HepG2 (cell line): ENCODE results near the gene SLC23A2. TPM values are rescaled to one million over a fixed set of nuclear protein-coding genes. Genes with fewer than 3 reads are reported as not detected.

ENCODE experiments used
- ATAC-seq: fragments of 200-7000 bp; cut with Tn5 transposase; 3 replicates; pipeline ENCODE4 v1.9.1; 2020; ENCODE audit warnings: mild to moderate bottlenecking, moderate library complexity
- BruUV-seq: library from RNA; stranded (reverse); fragments of 400-500 nt; replicated peaks from 2 replicates; lab custom pipeline; 2021; lab: Mats Ljungman, UMichigan
- CTCF ChIA-PET: fragments of 300-600 bp; formaldehyde crosslinking; extraction: SDS; loops from one replicate; lab custom pipeline; 2021; ENCODE audit warnings: low total read pairs, inconsistent platforms, low intra/inter-chr PET ratio; lab: Yijun Ruan, JAX
- POLR2A ChIA-PET: fragments of 350-600 bp; sonication (Branson Sonifier 250); formaldehyde crosslinking; loops from one replicate; lab custom pipeline; 2020; ENCODE audit warnings: antibody characterized with exemption, inconsistent platforms; lab: Yijun Ruan, JAX
- DNase-seq: peaks from one replicate; pipeline ENCODE4 v3.0.0-alpha.2; 2015; ENCODE audit warnings: low spot score
- FAIRE-seq: peaks from 3 replicates; lab custom pipeline; 2011; peaks lifted over from hg19 to GRCh38; lab: Jason Lieb, UNC
- H2AFZ ChIP-seq: one replicate; pipeline ENCODE4 v1.6.1; 2011; ENCODE audit warnings: low read length, inconsistent platforms
- H3K27ac ChIP-seq: fragments of 300-600 bp; 3 replicates; pipeline ENCODE4 v1.8.0; 2011; ENCODE audit warnings: mixed run types, mild to moderate bottlenecking, mixed read lengths, low read length, inconsistent platforms; ENCODE audit not compliant: insufficient read depth; ENCODE audit errors: extremely low read length
- H3K27me3 ChIP-seq, 2 experiments: fragments of 200-600 bp in 1 of 2; 2 replicates in 1 of 2; 3 replicates in 1 of 2; pipeline versions ENCODE4 v1.6.0 to v1.8.0; 2011; ENCODE audit warnings: low read length in 2 of 2, mild to moderate bottlenecking in 2 of 2, moderate library complexity in 2 of 2, inconsistent platforms in 1 of 2; ENCODE audit not compliant: insufficient read depth in 2 of 2, control insufficient read depth in 1 of 2
- H3K36me3 ChIP-seq, 2 experiments: fragments of 200-600 bp in 1 of 2; replicated peaks in 1 of 2; 2 replicates in 1 of 2; 3 replicates in 1 of 2; pipeline versions ENCODE4 v1.5.1 to v1.8.0; 2011; ENCODE audit warnings: low read length in 2 of 2, inconsistent platforms in 1 of 2; ENCODE audit not compliant: insufficient read depth in 2 of 2, control insufficient read depth in 1 of 2
- H3K4me1 ChIP-seq: 2 replicates; pipeline ENCODE4 v1.5.1; 2012; ENCODE audit warnings: low read length, inconsistent platforms; ENCODE audit not compliant: insufficient read depth
- H3K4me2 ChIP-seq: 2 replicates; pipeline ENCODE4 v1.6.0; 2011; ENCODE audit warnings: low read depth, low read length, inconsistent platforms
- H3K4me3 ChIP-seq, 3 experiments: fragments of 200-600 bp in 1 of 3; sonication (generic), shearing (Covaris generic) in 1 of 3; replicated peaks in 1 of 3; 2 replicates each; pipeline ENCODE4 v1.5.1; 2011 to 2016; ENCODE audit warnings: low read length in 3 of 3, inconsistent platforms in 2 of 3, low read depth in 2 of 3, mild to moderate bottlenecking in 2 of 3, control low read depth in 1 of 3, mixed read lengths in 1 of 3; ENCODE audit not compliant: insufficient read depth in 1 of 3
- H3K79me2 ChIP-seq: one replicate; pipeline ENCODE4 v1.6.1; 2011; ENCODE audit warnings: low read length, inconsistent platforms; ENCODE audit not compliant: insufficient read depth
- H3K9ac ChIP-seq: 2 replicates; pipeline ENCODE4 v1.6.0; 2011; ENCODE audit warnings: mild to moderate bottlenecking, low read depth, low read length, inconsistent platforms; ENCODE audit not compliant: insufficient read depth
- H3K9me3 ChIP-seq: 2 replicates; pipeline ENCODE4 v1.5.1; 2012; ENCODE audit warnings: mild to moderate bottlenecking, low read length
- H4K20me1 ChIP-seq: 2 replicates; pipeline ENCODE4 v1.6.0; 2011; ENCODE audit warnings: inconsistent platforms, mild to moderate bottlenecking, low read length, moderate library complexity; ENCODE audit not compliant: insufficient read depth
- CBX2 ChIP-seq, 2 experiments: fragments of 200-600 bp in 1 of 2; sonication (generic); formaldehyde crosslinking in 1 of 2; IDR thresholded peaks; 2 replicates each; pipeline versions ENCODE4 v1.7.0 to v1.8.1; 2018 to 2022; ENCODE audit warnings: low read depth in 2 of 2, low read length in 1 of 2, mild to moderate bottlenecking in 1 of 2, missing genetic modification reagents in 1 of 2
- SOX6 ChIP-seq, 2 experiments: fragments of 450-650 bp in 1 of 2; sonication (generic) in 1 of 2; formaldehyde crosslinking in 1 of 2; IDR thresholded peaks; 2 replicates each; pipeline versions ENCODE4 v1.4.0 to v1.6.1; 2017 to 2020; ENCODE audit warnings: antibody characterized with exemption in 1 of 2, mild to moderate bottlenecking in 1 of 2, missing genetic modification reagents in 1 of 2
- ZNF333 ChIP-seq: sonication (generic); formaldehyde crosslinking; IDR thresholded peaks from 2 replicates; pipeline ENCODE4 v1.4.0; 2020; ENCODE audit warnings: mild to moderate bottlenecking, missing genetic modification reagents, borderline replicate concordance
- ZSCAN12 ChIP-seq: sonication (generic); formaldehyde crosslinking; IDR thresholded peaks from 2 replicates; pipeline ENCODE4 v1.9.0; 2021; ENCODE audit warnings: mild to moderate bottlenecking, missing genetic modification reagents
- WGBS: methylation state at CpG from one replicate; pipeline ENCODE4 v1.1.6; 2017; ENCODE audit warnings: low lambda C conversion rate; 5-methylcytosine and 5-hydroxymethylcytosine counted together
- in situ Hi-C: cut with HindIII; loops from 2 replicates; pipeline ENCODE4 v1.10.0; 2017; ENCODE audit warnings: low pct_unique_long_range_greater_than_20kb; ENCODE audit not compliant: extremely low pct_ligation_motif_present
- intact Hi-C: fragments of 100-400 bp; cut with micrococcal nuclease; formaldehyde crosslinking; loops from one replicate; pipeline ENCODE4 v1.10.0; 2022; ENCODE audit not compliant: unreplicated experiment
- polyA plus RNA-seq, 8 experiments: library from polyadenylated mRNA; depleted of rRNA in 3 of 8; stranded (reverse) in 7 of 8; unstranded in 1 of 8; fragments of >200 nt; fragmentation: Illumina TruSeq in 4 of 8; extraction: Trizol in 4 of 8; gene quantifications; 2 replicates each; pipeline versions ENCODE4 v1.2.1 to v1.2.3, GENCODE V29; 2011 to 2016; ENCODE audit warnings: low read depth in 4 of 8, missing spikeins in 1 of 8, mixed read lengths in 1 of 8; ENCODE audit not compliant: insufficient read depth in 1 of 8
- total RNA-seq, 5 experiments: library from RNA; depleted of rRNA; stranded (reverse); fragments of >200 nt; fragmentation: Illumina TruSeq; extraction: Trizol; gene quantifications; 2 replicates each; pipeline ENCODE4 v1.2.3, GENCODE V29; 2016; ENCODE audit warnings: low read depth in 1 of 5
- TF ChIP-seq, protein P1 (sequence below): sonication (generic); formaldehyde crosslinking; IDR thresholded peaks from 2 replicates; pipeline ENCODE4 v1.8.1; 2023; ENCODE audit warnings: missing genetic modification reagents, mild to moderate bottlenecking, borderline replicate concordance
- TF ChIP-seq, protein P2 (sequence below): sonication (generic); formaldehyde crosslinking; IDR thresholded peaks from 2 replicates; pipeline ENCODE4 v1.4.0; 2020; ENCODE audit warnings: missing genetic modification reagents, mild to moderate bottlenecking, borderline replicate concordance
- TF ChIP-seq, protein P3 (sequence below): IDR thresholded peaks from 2 replicates; pipeline ENCODE4 v1.6.1; 2012; ENCODE audit warnings: low read depth, low read length, improper control_type of control experiment

SLC23A2 gene
- total and polyA plus RNA-seq, 2 of the 13 experiments (the other 11 are each of a cell fraction or from before 2014, with no cell fraction given), result 42.2 to 51.2 TPM

- BruUV-seq, result no TSS peak
- H3K9ac ChIP-seq, result no peak overlapping the region
- H3K27ac ChIP-seq, result no peak overlapping the region
- CTCF ChIA-PET, result no interaction called here
- no peaks in the 10 kb centered on the region for H3K79me2 ChIP-seq
- FAIRE-seq, result no peak
- 24% methylated on average over 8 of the region's 8 CpGs for WGBS
- no peaks in the 10 kb centered on the region for H4K20me1 ChIP-seq
- no peak overlapping the region for H3K4me2 ChIP-seq
- peaks cover 16 to 78% of the 10 kb centered on the region in 2 experiments; a peak in 4 of 5 replicates for H3K27me3 ChIP-seq
- TF ChIP-seq, protein P1, sequence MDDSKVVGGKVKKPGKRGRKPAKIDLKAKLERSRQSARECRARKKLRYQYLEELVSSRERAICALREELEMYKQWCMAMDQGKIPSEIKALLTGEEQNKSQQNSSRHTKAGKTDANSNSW (CRISPR knock-in tag), result no peak
- TF ChIP-seq, protein P2, sequence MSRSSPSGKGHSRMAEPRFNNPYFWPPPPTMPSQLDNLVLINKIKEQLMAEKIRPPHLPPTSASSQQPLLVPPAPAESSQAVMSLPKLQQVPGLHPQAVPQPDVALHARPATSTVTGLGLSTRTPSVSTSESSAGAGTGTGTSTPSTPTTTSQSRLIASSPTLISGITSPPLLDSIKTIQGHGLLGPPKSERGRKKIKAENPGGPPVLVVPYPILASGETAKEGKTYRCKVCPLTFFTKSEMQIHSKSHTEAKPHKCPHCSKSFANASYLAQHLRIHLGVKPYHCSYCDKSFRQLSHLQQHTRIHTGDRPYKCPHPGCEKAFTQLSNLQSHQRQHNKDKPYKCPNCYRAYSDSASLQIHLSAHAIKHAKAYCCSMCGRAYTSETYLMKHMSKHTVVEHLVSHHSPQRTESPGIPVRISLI (CRISPR knock-in tag), result no peak
- no peak for TF ChIP-seq SOX6 (IDR thresholded peaks at IDR 0.05)
- no peak for TF ChIP-seq SOX6 (CRISPR knock-in tag; IDR thresholded peaks at IDR 0.05)
- TF ChIP-seq ZNF333 (CRISPR knock-in tag), result no peak
- TF ChIP-seq ZSCAN12, result no peak
- TF ChIP-seq, protein P3, sequence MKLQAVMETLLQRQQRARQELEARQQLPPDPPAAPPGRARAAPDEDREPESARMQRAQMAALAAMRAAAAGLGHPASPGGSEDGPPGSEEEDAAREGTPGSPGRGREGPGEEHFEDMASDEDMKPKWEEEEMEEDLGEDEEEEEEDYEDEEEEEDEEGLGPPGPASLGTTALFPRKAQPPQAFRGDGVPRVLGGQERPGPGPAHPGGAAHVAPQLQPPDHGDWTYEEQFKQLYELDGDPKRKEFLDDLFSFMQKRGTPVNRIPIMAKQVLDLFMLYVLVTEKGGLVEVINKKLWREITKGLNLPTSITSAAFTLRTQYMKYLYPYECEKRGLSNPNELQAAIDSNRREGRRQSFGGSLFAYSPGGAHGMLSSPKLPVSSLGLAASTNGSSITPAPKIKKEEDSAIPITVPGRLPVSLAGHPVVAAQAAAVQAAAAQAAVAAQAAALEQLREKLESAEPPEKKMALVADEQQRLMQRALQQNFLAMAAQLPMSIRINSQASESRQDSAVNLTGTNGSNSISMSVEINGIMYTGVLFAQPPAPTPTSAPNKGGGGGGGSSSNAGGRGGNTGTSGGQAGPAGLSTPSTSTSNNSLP, result no peak
- no peak for TF ChIP-seq CBX2 (IDR thresholded peaks at IDR 0.05; ENCODE audit: low read depth, low read length)
- no peak for TF ChIP-seq CBX2 (CRISPR knock-in tag; IDR thresholded peaks at IDR 0.05; ENCODE audit: low read depth)
- H3K4me1 ChIP-seq, result no peaks in the 10 kb centered on the region
- no peaks in the 10 kb centered on the region for H3K9me3 ChIP-seq
- no peak for ATAC-seq
- no peaks in the 10 kb centered on the region for H3K36me3 ChIP-seq
- POLR2A ChIA-PET, result no interaction called here
- intact Hi-C loops (no loop called here), in situ Hi-C loops (no loop called here)
- H3K4me3 ChIP-seq, result no peak overlapping the region
- DNase-seq, result no peak
- no peak overlapping the region for H2AFZ ChIP-seq
Measured at GRCh38 chr20:4811661-4812181, 189.6 kb downstream of the SLC23A2 start.
